Measurements from ENCODE around the gene TRUB2.

TRUB2 gene

DNA sequence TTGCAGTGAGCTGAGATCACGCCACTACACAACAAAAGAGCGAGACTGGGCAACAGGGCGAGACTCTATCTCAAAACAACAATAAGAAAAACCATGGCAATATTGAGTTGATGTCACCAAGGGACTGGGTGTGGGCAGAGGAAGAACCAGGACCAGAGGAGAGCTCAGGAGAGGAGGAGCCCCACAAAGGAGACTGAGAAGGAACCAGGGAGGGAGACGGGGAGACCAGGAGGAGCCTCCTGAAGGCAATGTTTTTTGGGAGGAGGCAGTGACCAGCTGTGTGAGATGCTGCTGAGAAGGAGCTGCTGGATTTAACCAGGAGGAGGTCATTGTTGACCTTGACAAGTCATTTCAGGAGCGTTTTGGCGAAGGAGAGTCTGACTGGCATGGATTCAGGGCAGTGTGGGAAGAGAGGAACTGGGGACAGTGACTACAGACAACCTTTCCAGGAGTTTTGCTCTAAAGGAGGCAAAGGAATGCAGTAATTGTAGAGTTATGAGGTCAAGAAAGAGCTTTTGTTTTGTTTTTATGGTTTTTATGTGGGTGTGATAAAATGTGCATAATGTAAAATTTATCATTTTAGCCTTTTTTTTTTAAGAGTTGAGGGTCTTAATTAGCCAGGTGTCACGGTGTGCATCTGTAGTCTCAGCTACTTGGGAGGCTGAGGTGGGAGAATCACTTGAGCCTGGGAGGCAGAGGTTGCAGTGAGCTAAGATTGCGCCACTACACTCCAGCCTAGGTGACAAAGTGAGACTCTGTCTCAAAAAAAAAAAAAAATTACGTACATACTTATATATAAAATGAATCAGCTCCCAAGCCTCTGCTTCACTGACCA lies 17.9 kb downstream of the TRUB2 start:
- H3K14ac ChIP-seq (ENCODE audit: low read length in 2 of 2): no peak overlapping the region
- no peak overlapping the region for H2BK15ac ChIP-seq (ENCODE audit: low read depth, poor library complexity, severe bottlenecking)
- H3K18ac ChIP-seq (ENCODE audit: low read depth in 1 of 2, low read length in 2 of 2): no peak overlapping the region
- H4K8ac ChIP-seq (ENCODE audit: low read length): no peak overlapping the region
- H3K36me3 ChIP-seq (ENCODE audit: control insufficient read depth in 1 of 2, insufficient read depth in 2 of 2, low read depth in 1 of 2, low read length in 2 of 2): peaks cover 8 to 10% of the 10 kb centered on the region in 2 experiments
- H3K9ac ChIP-seq (ENCODE audit: low read length): peak overlapping the region; percentile 57
- H3K79me1 ChIP-seq (replicated peaks; ENCODE audit: low read length, poor library complexity, severe bottlenecking): no peaks in the 10 kb centered on the region
- no peak overlapping the region for H3K4me3 ChIP-seq (ENCODE audit: insufficient read depth in 1 of 2, low read depth in 1 of 2, low read length in 2 of 2)
- H2AK5ac ChIP-seq (ENCODE audit: low read length, severe bottlenecking): peak overlapping the region; percentile 77
- peak overlapping the region in 1 of 2 experiments; percentile 8 for H3K4ac ChIP-seq (ENCODE audit: low read depth in 1 of 2, low read length in 2 of 2)
- no peak overlapping the region for H3K4me2 ChIP-seq (ENCODE audit: low read length, poor library complexity, severe bottlenecking)
- no peak overlapping the region for H2AFZ ChIP-seq (ENCODE audit: low read depth, low read length)
- H3K4me1 ChIP-seq (ENCODE audit: control insufficient read depth, insufficient read depth, low read depth, low read length): peaks cover 6% of the 10 kb centered on the region
- H3K9me3 ChIP-seq (ENCODE audit: control insufficient read depth, low read length): no peaks in the 10 kb centered on the region
- no peak for DNase-seq
- no peaks in the 10 kb centered on the region for H3K27me3 ChIP-seq (ENCODE audit: control insufficient read depth in 1 of 2, insufficient read depth in 1 of 2, low read length in 2 of 2)
- H2BK12ac ChIP-seq (ENCODE audit: low read length in 2 of 2): no peak overlapping the region
- WGBS: 96% methylated on average over 6 of the region's 9 CpGs
- H4K91ac ChIP-seq (ENCODE audit: low read length): peak overlapping the region; percentile 37
- H3K27ac ChIP-seq (ENCODE audit: low read length, poor library complexity, severe bottlenecking): no peak overlapping the region
- H2BK120ac ChIP-seq (ENCODE audit: low read depth, low read length): no peak overlapping the region
- no peak overlapping the region for H2BK5ac ChIP-seq (ENCODE audit: low read depth, low read length, poor library complexity, severe bottlenecking)
- no peak overlapping the region for H3K23ac ChIP-seq (ENCODE audit: low read length in 2 of 2)

DNA sequence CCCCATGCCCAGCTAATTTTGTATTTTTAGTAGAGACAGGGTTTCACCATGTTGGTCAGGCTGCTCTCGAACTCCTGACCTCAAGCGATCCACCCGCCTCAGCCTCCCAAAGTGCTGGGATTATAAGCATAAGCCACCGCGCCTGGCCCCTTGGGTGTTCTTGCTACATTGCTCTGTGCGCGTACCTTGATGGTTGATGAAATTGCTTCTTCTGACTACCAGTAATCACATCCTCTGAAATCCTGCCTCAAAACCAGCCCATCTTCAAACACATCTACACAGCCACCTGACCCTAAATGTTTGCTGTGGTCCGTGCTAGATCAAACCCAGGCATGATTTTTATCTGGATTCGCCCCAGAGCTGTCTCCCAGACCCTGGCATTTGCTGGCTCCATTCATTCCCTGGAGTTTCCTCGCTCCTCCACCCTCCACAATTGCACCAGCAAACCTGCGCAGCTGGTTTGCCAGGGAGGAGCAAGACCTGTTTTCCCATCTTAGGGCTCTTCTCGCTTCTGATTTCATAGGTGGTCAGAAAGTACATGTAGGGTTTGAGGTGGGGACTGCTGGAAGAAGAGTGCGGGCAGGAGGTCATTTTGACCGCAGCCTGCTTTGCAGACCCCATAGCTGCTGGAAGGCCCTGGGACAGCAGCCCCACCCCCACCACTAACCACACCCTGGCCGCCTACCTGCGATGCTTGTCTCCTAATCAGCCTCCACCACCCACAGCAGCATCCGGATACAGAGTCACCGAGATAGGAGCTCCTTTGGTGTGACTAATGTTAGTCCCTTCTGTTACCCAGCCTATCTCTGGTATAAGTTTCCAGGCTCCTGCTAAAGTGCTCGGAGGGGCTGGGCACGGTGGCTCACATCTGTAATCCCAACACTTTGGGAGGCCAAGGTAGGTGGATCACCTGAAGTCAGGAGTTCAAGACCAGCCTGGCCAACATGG lies 23.4 kb downstream of the TRUB2 start:
- peaks cover 5% of the 10 kb centered on the region for H3K4me1 ChIP-seq (ENCODE audit: control insufficient read depth, insufficient read depth, low read depth, low read length)
- H3K27me3 ChIP-seq (ENCODE audit: control insufficient read depth in 1 of 2, insufficient read depth in 1 of 2, low read length in 2 of 2): no peaks in the 10 kb centered on the region
- DNase-seq: no peak
- H3K4ac ChIP-seq (ENCODE audit: low read depth in 1 of 2, low read length in 2 of 2): no peak overlapping the region
- H3K9ac ChIP-seq (ENCODE audit: low read length): no peak overlapping the region
- no peak overlapping the region for H4K91ac ChIP-seq (ENCODE audit: low read length)
- H3K36me3 ChIP-seq (ENCODE audit: control insufficient read depth in 1 of 2, insufficient read depth in 2 of 2, low read depth in 1 of 2, low read length in 2 of 2): peaks cover 0 to 3% of the 10 kb centered on the region in 2 experiments
- no peak overlapping the region for H3K4me2 ChIP-seq (ENCODE audit: low read length, poor library complexity, severe bottlenecking)
- no peak overlapping the region for H3K4me3 ChIP-seq (ENCODE audit: insufficient read depth in 1 of 2, low read depth in 1 of 2, low read length in 2 of 2)
- no peak overlapping the region for H2BK5ac ChIP-seq (ENCODE audit: low read depth, low read length, poor library complexity, severe bottlenecking)
- H2BK120ac ChIP-seq (ENCODE audit: low read depth, low read length): no peak overlapping the region
- no peak overlapping the region for H4K8ac ChIP-seq (ENCODE audit: low read length)
- no peak overlapping the region for H2AFZ ChIP-seq (ENCODE audit: low read depth, low read length)
- H3K79me1 ChIP-seq (replicated peaks; ENCODE audit: low read length, poor library complexity, severe bottlenecking): no peaks in the 10 kb centered on the region
- no peak overlapping the region for H2AK5ac ChIP-seq (ENCODE audit: low read length, severe bottlenecking)
- H3K9me3 ChIP-seq (ENCODE audit: control insufficient read depth, low read length): no peaks in the 10 kb centered on the region
- H3K14ac ChIP-seq (ENCODE audit: low read length in 2 of 2): no peak overlapping the region
- no peak overlapping the region for H3K23ac ChIP-seq (ENCODE audit: low read length in 2 of 2)
- H2BK15ac ChIP-seq (ENCODE audit: low read depth, poor library complexity, severe bottlenecking): no peak overlapping the region
- no peak overlapping the region for H2BK12ac ChIP-seq (ENCODE audit: low read length in 2 of 2)
- H3K27ac ChIP-seq (ENCODE audit: low read length, poor library complexity, severe bottlenecking): no peak overlapping the region
- no peak overlapping the region for H3K18ac ChIP-seq (ENCODE audit: low read depth in 1 of 2, low read length in 2 of 2)
- 94% methylated on average over 19 of the region's 20 CpGs for WGBS

DNA sequence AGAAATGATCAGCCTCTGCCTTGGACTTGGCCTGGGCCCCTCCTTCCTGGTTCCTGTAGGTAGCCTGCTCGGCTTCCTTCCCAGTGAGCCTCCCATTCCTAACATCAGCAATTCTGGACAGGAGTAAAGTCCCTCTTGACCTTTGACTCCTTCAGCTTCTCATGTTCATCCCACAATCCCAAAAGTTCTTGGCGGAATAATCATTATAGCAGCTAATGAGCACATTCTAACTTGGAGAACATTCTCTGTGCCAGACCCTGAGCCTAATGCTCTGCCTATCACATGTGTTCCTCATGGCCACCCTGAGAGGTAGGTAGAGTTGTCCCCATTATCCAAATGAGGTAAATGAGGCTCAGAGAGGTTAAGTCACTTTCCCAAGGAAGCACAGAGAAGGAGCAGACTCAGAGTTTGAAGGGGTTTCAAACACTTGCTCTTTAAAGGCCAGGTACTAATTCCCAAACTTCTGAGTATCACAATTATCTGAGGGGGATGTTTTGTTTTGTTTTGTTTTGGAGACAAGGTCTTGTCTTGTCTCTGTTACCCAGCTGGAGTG lies 24.9 kb downstream of the TRUB2 start:
- Histone ChIP-seq H3K23ac (ENCODE audit: low read length in 2 of 2) (no peak overlapping the region), H2BK5ac (ENCODE audit: low read depth, low read length, poor library complexity, severe bottlenecking) (no peak overlapping the region)

More for the DNA sequence above, 24.9 kb downstream of the TRUB2 start:
- no peak overlapping the region for H4K8ac ChIP-seq (ENCODE audit: low read length)
- no peak for DNase-seq
- no peak overlapping the region for H3K27ac ChIP-seq (ENCODE audit: low read length, poor library complexity, severe bottlenecking)
- no peak overlapping the region for H2BK15ac ChIP-seq (ENCODE audit: low read depth, poor library complexity, severe bottlenecking)
- peaks cover 5% of the 10 kb centered on the region for H3K4me1 ChIP-seq (ENCODE audit: control insufficient read depth, insufficient read depth, low read depth, low read length)
- no peaks in the 10 kb centered on the region for H3K9me3 ChIP-seq (ENCODE audit: control insufficient read depth, low read length)
- no peak overlapping the region for H2BK12ac ChIP-seq (ENCODE audit: low read length in 2 of 2)
- no peak overlapping the region for H3K9ac ChIP-seq (ENCODE audit: low read length)
- no peak overlapping the region for H3K4me2 ChIP-seq (ENCODE audit: low read length, poor library complexity, severe bottlenecking)
- no peak overlapping the region for H3K14ac ChIP-seq (ENCODE audit: low read length in 2 of 2)
- no peak overlapping the region for H3K4me3 ChIP-seq (ENCODE audit: insufficient read depth in 1 of 2, low read depth in 1 of 2, low read length in 2 of 2)
- peaks cover 3 to 6% of the 10 kb centered on the region in 2 experiments for H3K36me3 ChIP-seq (ENCODE audit: control insufficient read depth in 1 of 2, insufficient read depth in 2 of 2, low read depth in 1 of 2, low read length in 2 of 2)
- H3K4ac ChIP-seq (ENCODE audit: low read depth in 1 of 2, low read length in 2 of 2): no peak overlapping the region
- no peak overlapping the region for H2AK5ac ChIP-seq (ENCODE audit: low read length, severe bottlenecking)
- no peaks in the 10 kb centered on the region for H3K79me1 ChIP-seq (replicated peaks; ENCODE audit: low read length, poor library complexity, severe bottlenecking)
- no peak overlapping the region for H2BK120ac ChIP-seq (ENCODE audit: low read depth, low read length)
- no peaks in the 10 kb centered on the region for H3K27me3 ChIP-seq (ENCODE audit: control insufficient read depth in 1 of 2, insufficient read depth in 1 of 2, low read length in 2 of 2)
- no peak overlapping the region for H4K91ac ChIP-seq (ENCODE audit: low read length)
- no peak overlapping the region for H2AFZ ChIP-seq (ENCODE audit: low read depth, low read length)
- H3K18ac ChIP-seq (ENCODE audit: low read depth in 1 of 2, low read length in 2 of 2): no peak overlapping the region
- WGBS: 79% methylated on average over 2 of the region's 2 CpGs

Measured in mesenchymal stem cell (in vitro differentiated cells and primary cell).